Stimulated activated CD8-positive, alpha-beta memory T cell treated with anti-CD3 and anti-CD28 coated beads, Interleukin-2, amount 100 ng/mL, for 48 hours (primary cell): ENCODE measurements around the gene GNG13.

Source experiments
- DNase-seq, 2 donors: peaks; one replicate each; pipeline ENCODE4 v3.0.0-alpha.2; 2020; ENCODE audit warnings: low read depth in 2 of 2

The GNG13 gene

DNA sequence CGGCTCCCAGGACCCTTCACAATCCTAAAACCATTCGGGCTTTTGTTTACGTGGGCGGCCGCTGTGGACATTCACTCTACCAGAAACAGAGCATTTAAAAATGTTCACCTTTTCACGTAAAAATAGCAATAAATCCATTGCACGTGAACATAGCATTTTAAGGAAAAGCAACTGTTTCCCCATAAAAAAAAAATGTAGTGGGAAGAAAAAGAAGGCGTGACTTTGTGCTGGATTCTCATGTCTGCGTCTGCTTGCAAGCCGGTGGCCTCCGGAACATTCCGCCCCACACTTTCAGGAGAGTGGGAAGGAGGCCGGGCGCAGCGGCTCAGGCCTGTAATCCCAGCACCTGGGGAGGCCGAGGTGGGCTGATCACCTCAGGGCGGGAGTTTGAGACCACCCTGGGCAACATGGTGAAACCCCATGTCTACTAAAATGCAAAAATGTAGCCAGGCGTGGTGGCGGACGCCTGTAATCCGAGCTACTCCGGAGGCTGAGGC lies 13.4 kb upstream of the GNG13 start:
- DNase-seq = no peak

- DNase-seq = peak; percentile 41 to 53
Measured at GRCh38 chr16:813204-813915, 12.8 kb upstream of the GNG13 start.

DNA sequence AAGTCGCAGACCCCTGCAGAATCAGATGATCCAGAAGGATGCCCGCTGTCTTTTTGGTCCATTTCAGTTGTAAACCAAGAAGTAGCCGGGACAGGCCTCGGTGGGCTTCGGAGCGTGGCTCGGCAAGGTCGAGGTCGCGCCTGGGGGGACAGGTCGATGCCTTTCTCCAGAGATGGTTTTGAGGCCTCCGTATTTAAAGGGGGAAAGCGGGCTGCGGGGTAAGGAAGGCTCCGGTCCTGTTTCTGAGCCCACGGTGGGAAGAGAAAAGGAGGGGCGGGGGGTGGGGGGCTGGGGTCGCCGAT lies 7.5 kb upstream of the GNG13 start:
- DNase-seq = no peak

DNA sequence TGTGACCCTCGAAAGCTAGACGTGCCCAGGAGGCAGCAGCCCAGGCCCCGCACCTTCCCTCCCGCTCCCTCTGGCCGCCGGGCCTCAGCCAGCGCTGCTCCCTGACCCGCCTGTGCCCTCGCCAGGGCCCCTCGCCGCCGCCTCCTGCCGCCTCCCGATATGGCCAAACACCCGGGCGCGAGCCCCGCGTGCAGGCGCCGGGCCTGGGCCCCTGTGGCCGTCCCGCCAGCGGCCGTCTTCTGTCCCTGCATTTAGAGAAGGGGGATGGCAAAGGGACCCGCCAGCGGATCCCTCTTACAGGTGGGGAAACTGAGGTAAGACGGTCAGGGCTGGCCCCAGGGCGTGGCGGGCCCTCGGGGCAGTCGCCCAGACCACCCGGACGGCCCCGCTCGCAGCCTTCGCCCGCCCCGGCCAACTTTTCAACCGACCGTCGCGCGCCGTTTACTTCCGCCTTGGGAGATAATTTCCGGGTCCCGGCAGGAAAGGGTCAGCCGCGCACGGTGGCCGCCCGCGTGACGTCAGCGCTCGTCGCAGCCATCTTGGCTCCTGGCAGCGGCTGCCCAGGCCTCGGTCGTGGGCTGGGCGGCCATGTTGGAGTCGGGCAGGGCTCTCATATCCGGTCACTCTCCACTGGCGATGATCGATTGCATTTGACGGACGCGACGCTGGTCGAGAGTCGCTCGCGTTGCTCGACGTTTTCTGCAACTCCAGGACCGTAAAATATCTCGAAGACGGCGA lies 7.0 kb upstream of the GNG13 start:
- DNase-seq = peak; percentile 80 to 84

- DNase-seq = no peak
Measured at GRCh38 chr16:805474-805873, 4.9 kb upstream of the GNG13 start.

- no peak for DNase-seq
Measured at GRCh38 chr16:804193-805048, 3.9 kb upstream of the GNG13 start.

GRCh38 chr16:803754-804080 lies 3.2 kb upstream of the GNG13 start:
- DNase-seq = no peak

DNA sequence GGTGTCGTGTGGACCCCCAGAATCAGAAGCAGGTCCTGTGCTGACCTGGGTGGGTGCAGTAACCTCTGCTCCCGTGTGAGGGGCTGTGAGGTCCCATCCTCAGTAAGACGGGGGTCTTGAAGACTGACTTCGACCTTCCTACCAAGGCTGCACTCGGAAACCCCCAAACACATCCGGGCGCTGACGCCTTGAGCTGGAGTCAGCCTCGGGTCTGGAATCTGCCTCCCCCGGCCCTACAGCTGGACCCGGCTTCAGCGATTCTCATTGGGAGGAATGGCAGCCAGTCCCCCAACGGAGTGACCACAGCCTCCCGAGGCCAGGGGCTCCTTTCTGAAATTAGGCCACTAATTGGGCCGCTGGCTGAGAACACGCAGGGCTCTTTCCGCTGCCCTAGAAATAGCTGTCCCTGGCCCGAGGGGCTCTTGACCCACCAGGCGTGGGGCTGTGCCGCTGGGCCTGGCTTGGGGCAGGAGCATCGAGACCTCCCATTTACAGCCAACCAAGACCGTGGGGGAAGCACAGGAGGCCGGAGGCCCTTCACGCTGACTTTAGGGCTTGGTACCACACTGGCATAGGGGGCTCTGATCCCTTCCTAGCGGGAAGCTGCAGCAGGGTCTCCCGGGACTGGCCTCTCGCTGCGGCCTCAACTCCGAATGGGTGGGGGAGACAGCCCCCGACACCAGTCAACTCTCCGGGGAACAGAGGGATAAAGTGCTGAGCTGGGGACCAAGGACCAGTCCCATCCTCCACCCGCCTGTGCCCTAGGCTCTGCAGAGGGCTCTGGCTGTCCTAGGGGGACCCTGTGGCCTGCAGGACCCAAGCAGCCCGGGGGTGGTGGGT lies 2.6 kb upstream of the GNG13 start:
- DNase-seq = no peak

GRCh38 chr16:802461-802860 lies 1.9 kb upstream of the GNG13 start:
- DNase-seq = no peak

DNA sequence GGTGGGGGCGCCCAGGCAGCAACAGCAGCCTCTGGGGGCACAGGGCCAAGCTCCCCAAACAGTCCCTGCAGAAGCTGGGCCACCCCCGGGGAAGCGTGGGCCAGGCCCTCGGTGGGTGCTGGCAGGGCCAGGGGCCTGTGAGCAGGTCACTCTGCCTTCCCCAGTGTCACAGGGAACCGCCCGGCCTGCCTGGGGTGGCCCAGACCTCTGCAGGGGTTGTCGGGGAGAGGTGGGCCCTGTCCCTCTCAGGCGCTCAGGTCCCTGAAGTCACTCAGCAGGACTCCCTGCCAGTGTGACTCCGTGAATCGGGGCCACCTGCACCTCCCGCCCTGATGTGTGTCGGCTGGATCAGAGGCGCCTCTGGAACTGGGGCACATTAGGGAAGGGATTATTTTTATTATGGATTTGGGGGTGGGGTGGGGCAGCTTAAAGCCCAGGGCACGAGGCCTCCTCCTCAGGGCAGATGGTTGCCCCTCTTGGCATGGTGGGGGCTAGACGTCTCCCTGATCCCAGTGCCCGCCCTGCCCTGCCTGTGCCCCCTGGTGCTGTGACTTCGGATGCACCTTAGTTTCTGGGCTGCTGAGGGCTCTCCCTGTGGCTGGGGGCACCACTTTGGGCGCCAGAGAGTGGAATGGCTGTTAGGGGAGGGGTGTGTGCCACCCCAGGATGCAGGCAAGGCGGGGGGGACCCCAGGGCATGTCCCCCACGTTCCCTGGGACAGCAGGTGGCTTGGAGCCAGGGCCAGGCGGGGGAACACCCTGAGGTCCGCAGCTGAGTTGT lies 1.2 kb upstream of the GNG13 start:
- no peak for DNase-seq

DNA sequence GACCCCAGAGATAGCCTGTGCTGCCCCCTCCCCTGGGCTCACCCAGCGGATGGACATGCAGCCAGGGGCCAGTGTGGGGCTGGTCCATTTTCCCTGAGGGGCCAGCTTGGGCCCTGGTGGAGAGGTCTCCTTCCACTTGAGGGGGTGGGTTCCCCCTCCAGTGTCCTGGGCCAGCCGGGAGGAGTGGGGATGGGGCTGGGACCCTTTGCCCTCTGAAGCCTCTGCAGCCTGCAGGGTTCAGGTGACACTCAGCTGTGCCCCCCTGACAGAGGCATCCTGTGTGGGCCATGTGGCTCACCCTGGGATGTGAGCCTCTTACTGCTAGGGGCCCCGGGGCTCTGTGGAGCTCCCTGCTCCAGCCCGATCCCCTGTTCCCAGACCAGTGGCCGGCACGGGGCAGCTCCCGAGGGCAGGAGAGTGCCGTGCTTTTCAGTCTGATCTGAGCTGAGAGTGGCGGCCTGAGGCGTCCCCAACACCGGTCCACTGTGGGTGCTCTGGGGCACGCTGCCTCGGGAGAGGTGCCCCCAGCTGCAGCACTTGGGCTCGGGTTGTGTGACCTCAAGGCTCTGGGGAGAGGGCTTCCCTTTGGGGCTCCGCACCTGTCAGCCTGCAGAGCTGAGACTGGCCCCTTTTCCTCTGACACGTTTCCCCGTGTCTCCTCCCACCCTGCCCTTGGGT lies 439 bp upstream of the GNG13 start:
- no peak for DNase-seq

DNA sequence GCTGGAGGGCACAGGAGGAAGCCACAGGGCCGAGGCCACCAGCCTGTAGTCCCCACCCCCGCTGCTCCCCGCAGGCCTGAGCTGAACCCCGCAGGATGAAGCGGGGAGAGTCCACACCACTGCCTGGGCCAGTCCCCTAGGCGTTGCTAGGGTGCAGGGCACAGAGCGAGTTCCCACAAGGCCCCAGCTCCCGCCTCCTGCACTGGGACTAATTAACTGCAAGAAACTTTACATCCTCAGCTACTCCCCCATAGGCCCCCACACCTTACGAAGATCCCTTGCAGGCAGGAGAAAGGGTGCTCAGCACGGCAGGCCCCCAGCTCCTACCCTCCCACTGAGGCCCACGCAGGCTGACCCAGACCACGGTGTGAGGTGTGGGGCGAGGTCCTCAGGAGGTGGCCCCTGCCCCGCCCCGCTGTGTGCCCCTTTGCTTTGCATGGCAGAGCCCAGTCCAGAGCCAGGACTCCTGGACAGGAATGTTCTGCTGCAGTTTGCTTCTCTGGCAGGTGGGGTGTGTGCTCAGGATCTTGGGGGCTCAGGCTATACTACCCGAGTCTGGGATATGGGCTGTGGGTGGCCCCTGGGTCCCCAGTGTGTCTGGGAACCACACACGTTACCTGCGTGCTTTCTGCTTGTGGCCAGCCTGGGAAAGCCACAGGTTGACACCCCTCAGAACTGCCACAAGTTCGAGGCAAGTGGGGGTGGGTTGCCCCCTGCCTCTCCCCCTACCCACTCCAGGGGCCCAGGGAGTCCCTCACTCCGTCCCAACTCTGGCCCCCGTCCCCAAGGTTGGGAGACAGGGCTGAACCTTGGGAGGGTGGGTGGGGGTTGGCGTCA lies 1.2 kb downstream of the GNG13 start:
- no peak for DNase-seq

GRCh38 chr16:798666-799065 lies 1.9 kb downstream of the GNG13 start:
- no peak for DNase-seq

GRCh38 chr16:797686-798085 lies 2.8 kb downstream of the GNG13 start:
- no peak for DNase-seq

GRCh38 chr16:797120-797420 lies 3.5 kb downstream of the GNG13 start:
- peak in 1 of 2 donors; percentile 24 for DNase-seq

GRCh38 chr16:796296-797119 lies 4.0 kb downstream of the GNG13 start:
- no peak for DNase-seq

GRCh38 chr16:795580-796229 lies 4.8 kb downstream of the GNG13 start:
- no peak for DNase-seq

DNA sequence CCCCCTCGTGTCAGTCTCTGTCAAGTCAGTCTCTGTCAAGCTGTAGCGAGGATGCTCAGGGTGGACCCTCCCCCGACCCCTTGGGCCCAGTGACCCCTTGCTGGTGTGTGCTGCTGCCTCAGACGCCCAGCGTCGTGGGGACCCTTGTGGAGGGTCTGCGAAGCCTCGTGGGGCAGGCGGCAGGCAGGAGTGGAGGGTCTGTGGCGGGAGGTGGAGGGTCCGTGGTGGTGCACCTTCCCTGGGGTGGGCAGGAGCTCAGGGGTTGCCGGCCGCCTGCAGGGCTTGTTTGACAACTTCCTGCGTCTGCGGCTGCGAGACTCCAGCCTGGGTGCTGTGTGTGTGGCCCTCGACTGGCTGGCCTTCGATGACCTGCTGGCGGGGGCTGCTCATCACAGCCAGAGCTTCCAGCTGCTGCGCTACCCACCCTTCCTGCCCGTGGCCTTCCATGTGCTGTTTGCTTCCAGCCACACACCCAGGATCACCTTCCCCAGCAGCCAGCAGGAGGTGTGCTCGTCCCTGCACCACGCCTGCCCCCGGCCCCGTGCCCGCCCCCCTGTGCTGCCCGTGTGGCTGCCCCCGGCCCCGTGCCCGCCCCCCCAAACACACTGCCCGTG lies 5.6 kb downstream of the GNG13 start:
- DNase-seq = no peak
